ENCODE measurements around the gene DUOXA2. TPM values are rescaled to one million over a fixed set of nuclear protein-coding genes. Genes with fewer than 3 reads are reported as not detected.

The DUOXA2 gene
- total RNA-seq, 2 donors from 2014 or later, result not detected

DNA sequence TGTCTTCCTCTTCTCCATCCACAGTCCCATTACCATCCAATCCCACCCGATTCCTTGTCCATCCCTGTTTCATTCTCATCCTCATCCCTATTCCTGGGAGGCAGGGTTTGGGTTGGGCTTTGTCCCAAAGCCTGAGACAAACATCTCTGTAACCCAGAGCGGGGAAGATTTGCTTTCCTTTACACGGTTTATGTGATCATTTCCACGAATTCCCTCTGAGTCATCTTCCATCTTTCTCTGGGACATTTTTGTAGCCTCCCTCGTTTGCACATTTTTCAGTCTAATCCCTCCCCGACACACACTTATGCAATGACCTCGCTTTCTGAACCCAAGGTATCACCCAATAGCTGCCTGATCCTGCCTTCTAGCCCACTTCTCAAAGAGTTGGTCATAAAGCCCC lies 23.0 kb upstream of the DUOXA2 start:
- TF ChIP-seq, protein P1, sequence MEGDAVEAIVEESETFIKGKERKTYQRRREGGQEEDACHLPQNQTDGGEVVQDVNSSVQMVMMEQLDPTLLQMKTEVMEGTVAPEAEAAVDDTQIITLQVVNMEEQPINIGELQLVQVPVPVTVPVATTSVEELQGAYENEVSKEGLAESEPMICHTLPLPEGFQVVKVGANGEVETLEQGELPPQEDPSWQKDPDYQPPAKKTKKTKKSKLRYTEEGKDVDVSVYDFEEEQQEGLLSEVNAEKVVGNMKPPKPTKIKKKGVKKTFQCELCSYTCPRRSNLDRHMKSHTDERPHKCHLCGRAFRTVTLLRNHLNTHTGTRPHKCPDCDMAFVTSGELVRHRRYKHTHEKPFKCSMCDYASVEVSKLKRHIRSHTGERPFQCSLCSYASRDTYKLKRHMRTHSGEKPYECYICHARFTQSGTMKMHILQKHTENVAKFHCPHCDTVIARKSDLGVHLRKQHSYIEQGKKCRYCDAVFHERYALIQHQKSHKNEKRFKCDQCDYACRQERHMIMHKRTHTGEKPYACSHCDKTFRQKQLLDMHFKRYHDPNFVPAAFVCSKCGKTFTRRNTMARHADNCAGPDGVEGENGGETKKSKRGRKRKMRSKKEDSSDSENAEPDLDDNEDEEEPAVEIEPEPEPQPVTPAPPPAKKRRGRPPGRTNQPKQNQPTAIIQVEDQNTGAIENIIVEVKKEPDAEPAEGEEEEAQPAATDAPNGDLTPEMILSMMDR (IDR thresholded peaks at IDR 0.05), result no peak
- no peak overlapping the region for H3K27ac ChIP-seq
- no peaks in the 10 kb centered on the region for H3K27me3 ChIP-seq (replicated peaks; ENCODE audit: insufficient read depth)
- H3K36me3 ChIP-seq, result no peaks in the 10 kb centered on the region
- no peaks in the 10 kb centered on the region for H3K4me1 ChIP-seq (ENCODE audit: control insufficient read depth in 1 of 2, low read depth in 2 of 2)
- H3K4me3 ChIP-seq, result no peak overlapping the region
- DNase-seq (ENCODE audit: low spot score) (no peak), ATAC-seq (ENCODE audit: insufficient number of reproducible peaks, low FRiP score, low read depth) (no peak)
- H3K9me3 ChIP-seq, result no peaks in the 10 kb centered on the region

DNA sequence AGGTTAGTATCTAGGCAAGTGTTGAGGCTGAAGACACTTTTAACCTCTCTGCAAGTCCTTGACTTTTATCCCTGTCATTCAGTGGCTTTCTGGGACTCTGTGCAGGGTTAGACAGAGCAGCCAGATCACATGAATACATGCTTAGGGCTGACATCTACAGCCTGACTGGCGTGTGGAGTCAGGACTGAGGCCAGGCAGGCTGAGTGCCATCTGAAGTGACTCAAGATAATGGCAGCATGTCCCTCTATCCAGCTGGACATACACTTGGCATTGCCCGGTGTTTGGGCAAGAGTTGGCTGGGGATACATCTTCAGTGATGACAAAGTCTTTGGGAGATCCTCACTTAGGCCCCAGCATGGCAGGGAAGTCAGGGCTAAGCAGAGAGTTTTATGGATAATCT lies 22.6 kb upstream of the DUOXA2 start:
- Histone ChIP-seq H3K36me3 (no peaks in the 10 kb centered on the region), H3K9me3 (no peaks in the 10 kb centered on the region), H3K4me3 (no peak overlapping the region), H3K27ac (no peak overlapping the region), H3K27me3 (replicated peaks; ENCODE audit: insufficient read depth) (no peaks in the 10 kb centered on the region), H3K4me1 (ENCODE audit: control insufficient read depth in 1 of 2, low read depth in 2 of 2) (no peaks in the 10 kb centered on the region)
- no peak for DNase-seq (ENCODE audit: low spot score)
- no peak for ATAC-seq (ENCODE audit: insufficient number of reproducible peaks, low FRiP score, low read depth)
- TF ChIP-seq, protein P1 (IDR thresholded peaks at IDR 0.05), result no peak

DNA sequence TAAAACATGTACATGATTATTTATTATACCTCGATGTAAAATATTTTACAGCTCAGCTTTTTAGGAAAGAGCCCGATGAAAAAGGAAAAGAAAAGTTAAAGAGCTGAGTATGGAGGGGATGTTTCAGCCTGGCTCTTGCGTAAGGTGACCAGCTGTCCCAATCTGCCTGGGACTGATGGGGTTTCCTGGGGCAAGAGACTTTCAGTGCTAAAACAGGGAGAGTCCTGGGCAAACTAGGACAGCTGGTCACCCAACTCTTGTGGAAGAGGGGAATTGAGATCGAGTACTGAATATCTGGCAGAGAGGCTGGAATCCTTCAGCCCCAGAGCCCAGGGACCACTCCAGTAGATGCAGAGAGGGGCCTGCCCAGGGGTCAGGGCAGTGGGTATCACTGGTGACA lies 21.1 kb upstream of the DUOXA2 start:
- TF ChIP-seq, protein P1 (IDR thresholded peaks at IDR 0.05), result no peak
- no peaks in the 10 kb centered on the region for H3K27me3 ChIP-seq (replicated peaks; ENCODE audit: insufficient read depth)
- H3K9me3 ChIP-seq, result no peaks in the 10 kb centered on the region
- no peak overlapping the region for H3K27ac ChIP-seq
- H3K36me3 ChIP-seq, result no peaks in the 10 kb centered on the region
- H3K4me3 ChIP-seq, result no peak overlapping the region
- ATAC-seq (ENCODE audit: insufficient number of reproducible peaks, low FRiP score, low read depth) (no peak), DNase-seq (ENCODE audit: low spot score) (no peak)
- no peaks in the 10 kb centered on the region for H3K4me1 ChIP-seq (ENCODE audit: control insufficient read depth in 1 of 2, low read depth in 2 of 2)

DNA sequence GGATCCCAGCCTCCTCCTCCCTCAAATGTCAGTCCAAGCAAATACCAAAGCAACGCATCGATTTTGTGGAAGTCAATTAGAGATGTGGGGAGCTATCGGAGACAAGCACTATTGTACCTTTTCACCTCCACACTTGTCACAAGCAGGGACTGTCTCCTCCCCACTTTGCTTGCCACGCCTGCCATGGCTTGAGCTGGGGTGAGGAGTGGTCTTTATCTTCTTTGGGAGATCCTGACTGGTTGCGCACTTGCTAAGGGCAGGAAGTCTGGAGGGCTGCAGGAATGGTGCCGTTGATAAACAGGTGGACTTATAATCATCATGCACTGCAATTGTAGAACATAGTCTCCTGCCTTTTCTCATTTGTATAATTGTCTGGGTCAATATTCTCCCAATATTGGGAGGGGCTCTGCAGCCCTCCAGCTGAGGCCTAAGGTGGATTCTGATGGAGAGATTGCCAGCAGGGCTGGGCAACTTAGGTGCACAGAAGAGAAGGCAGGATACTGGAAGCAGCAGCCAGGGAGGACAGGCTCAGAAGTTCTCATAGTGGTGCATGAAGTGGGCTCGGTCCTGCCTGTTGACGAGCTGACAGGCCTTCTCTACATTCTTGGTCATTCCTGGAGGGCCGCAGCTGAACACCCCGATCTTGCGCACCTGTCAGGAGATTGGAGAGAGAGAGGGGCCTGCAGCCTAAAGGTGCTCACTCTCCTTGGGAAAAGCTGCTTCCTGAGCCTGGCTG lies 20.3 kb upstream of the DUOXA2 start:
- TF ChIP-seq, protein P1 (IDR thresholded peaks at IDR 0.05), result no peak
- DNase-seq (ENCODE audit: low spot score) (no peak), ATAC-seq (ENCODE audit: insufficient number of reproducible peaks, low FRiP score, low read depth) (no peak)
- Histone ChIP-seq H3K27me3 (replicated peaks; ENCODE audit: insufficient read depth) (no peaks in the 10 kb centered on the region), H3K9me3 (no peaks in the 10 kb centered on the region), H3K27ac (no peak overlapping the region), H3K4me3 (no peak overlapping the region), H3K36me3 (no peaks in the 10 kb centered on the region), H3K4me1 (ENCODE audit: control insufficient read depth in 1 of 2, low read depth in 2 of 2) (no peaks in the 10 kb centered on the region)

DNA sequence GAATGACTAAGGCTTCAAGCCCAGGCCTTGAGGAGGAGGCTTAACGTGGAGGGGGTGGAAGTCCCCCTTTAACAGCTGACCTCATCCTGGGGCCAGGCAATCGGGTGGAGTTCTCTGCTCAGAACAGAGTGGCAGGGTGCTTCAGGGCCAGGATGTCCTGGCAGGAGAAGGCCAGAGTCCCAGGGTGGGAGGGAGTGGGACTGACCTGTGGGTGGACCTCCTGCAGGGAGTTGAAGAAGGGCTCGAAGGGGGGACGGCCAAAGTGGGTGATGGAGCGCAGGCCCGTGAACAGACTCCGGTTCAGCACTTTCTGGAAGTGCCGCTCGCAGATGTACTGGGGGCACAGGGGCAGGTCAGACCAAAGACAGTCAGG lies 19.8 kb upstream of the DUOXA2 start:
- no peaks in the 10 kb centered on the region for H3K27me3 ChIP-seq (replicated peaks; ENCODE audit: insufficient read depth)
- H3K27ac ChIP-seq, result no peak overlapping the region
- TF ChIP-seq, protein P1 (IDR thresholded peaks at IDR 0.05), result no peak
- H3K4me1 ChIP-seq (ENCODE audit: control insufficient read depth in 1 of 2, low read depth in 2 of 2), result no peaks in the 10 kb centered on the region
- no peaks in the 10 kb centered on the region for H3K9me3 ChIP-seq
- H3K4me3 ChIP-seq, result no peak overlapping the region
- no peak for ATAC-seq (ENCODE audit: insufficient number of reproducible peaks, low FRiP score, low read depth)
- DNase-seq (ENCODE audit: low spot score), result no peak
- no peaks in the 10 kb centered on the region for H3K36me3 ChIP-seq
